Endothelial cell (in vitro differentiated cells): ENCODE data around the gene DNMBP. TPM values are rescaled to one million over a fixed set of nuclear protein-coding genes. Genes with fewer than 3 reads are reported as not detected.

Experiments used
- DNase-seq: peaks from one replicate; pipeline ENCODE4 v3.0.0; 2021; ENCODE audit warnings: low spot score
- H3K27ac Mint-ChIP-seq: one replicate; pipeline ENCODE4 v1.8.0; 2021; ENCODE audit warnings: mixed read lengths, inconsistent platforms; ENCODE audit not compliant: unreplicated experiment
- H3K27me3 Mint-ChIP-seq: one replicate; pipeline ENCODE4 v1.8.0; 2021; ENCODE audit warnings: mild to moderate bottlenecking, moderate library complexity, mixed read lengths, inconsistent platforms; ENCODE audit not compliant: unreplicated experiment
- H3K36me3 Mint-ChIP-seq: one replicate; pipeline ENCODE4 v1.8.0; 2021; ENCODE audit warnings: mild to moderate bottlenecking, low read depth, mixed read lengths, inconsistent platforms; ENCODE audit not compliant: unreplicated experiment
- H3K4me1 Mint-ChIP-seq: one replicate; pipeline ENCODE4 v1.8.0; 2021; ENCODE audit warnings: mild to moderate bottlenecking, mixed read lengths, inconsistent platforms; ENCODE audit not compliant: unreplicated experiment
- H3K4me3 Mint-ChIP-seq: one replicate; pipeline ENCODE4 v1.8.0; 2021; ENCODE audit warnings: mild to moderate bottlenecking, mixed read lengths, inconsistent platforms; ENCODE audit not compliant: unreplicated experiment
- H3K9me3 Mint-ChIP-seq: one replicate; pipeline ENCODE4 v1.8.0; 2021; ENCODE audit warnings: mixed read lengths, inconsistent platforms; ENCODE audit not compliant: unreplicated experiment
- total RNA-seq: library from RNA; stranded (reverse); fragmentation: NEBNext Ultra II Directional; extraction: Animal tissue kit (Norgen Biotek cat#: 25700); gene quantifications from one replicate; pipeline ENCODE4 v1.2.1, GENCODE V29; 2021; ENCODE audit not compliant: unreplicated experiment
- TF ChIP-seq, protein P1 (sequence below): fragments of 200-600 bp; sonication (generic); IDR thresholded peaks from one replicate; pipeline ENCODE4 v1.5.0; 2021; ENCODE audit warnings: antibody characterized with exemption; ENCODE audit not compliant: unreplicated experiment

Gene DNMBP
- total RNA-seq, 1 donor from 2014 or later: 21.8 TPM

DNA sequence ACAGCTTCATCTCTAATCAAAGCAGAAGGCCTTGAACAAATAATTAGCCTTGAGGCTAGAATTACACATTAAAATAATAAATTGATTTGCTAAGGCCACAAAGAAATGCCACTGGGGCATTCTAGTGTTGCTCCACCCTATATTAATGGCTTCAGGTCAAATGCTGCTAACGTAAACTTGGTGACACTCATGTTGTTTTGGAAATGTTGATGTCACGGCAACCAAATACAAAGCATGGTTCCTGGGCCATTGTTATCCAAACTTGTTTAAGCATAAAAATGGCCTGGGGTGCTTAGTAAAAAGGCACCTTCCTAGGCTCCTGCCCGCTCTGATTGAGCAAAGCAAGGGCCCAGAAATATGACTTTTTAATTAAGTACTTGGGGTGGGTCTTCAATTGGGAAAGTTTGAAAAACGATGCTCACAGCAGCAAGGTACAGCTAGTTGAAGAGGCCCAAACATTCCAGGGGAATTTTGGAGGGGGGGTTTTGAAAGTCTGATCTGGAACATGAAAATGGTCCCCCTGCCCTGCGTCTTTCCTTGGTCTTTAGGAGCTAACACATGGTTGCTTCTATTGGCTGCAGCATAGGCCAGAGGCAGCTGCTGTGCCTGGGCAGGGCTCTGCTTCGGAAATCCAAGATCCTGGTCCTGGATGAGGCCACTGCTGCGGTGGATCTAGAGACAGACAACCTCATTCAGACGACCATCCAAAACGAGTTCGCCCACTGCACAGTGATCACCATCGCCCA lies 159.6 kb downstream of the DNMBP start:
- H3K27me3 Mint-ChIP-seq: peaks cover 2% of the 10 kb centered on the region
- H3K9me3 Mint-ChIP-seq: no peaks in the 10 kb centered on the region
- H3K27ac Mint-ChIP-seq: peak overlapping the region; percentile 79
- no peak overlapping the region for H3K4me3 Mint-ChIP-seq
- TF ChIP-seq, protein P1, sequence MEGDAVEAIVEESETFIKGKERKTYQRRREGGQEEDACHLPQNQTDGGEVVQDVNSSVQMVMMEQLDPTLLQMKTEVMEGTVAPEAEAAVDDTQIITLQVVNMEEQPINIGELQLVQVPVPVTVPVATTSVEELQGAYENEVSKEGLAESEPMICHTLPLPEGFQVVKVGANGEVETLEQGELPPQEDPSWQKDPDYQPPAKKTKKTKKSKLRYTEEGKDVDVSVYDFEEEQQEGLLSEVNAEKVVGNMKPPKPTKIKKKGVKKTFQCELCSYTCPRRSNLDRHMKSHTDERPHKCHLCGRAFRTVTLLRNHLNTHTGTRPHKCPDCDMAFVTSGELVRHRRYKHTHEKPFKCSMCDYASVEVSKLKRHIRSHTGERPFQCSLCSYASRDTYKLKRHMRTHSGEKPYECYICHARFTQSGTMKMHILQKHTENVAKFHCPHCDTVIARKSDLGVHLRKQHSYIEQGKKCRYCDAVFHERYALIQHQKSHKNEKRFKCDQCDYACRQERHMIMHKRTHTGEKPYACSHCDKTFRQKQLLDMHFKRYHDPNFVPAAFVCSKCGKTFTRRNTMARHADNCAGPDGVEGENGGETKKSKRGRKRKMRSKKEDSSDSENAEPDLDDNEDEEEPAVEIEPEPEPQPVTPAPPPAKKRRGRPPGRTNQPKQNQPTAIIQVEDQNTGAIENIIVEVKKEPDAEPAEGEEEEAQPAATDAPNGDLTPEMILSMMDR: no peak
- H3K4me1 Mint-ChIP-seq: peaks cover 18% of the 10 kb centered on the region
- H3K36me3 Mint-ChIP-seq: no peaks in the 10 kb centered on the region
- no peak for DNase-seq

DNA sequence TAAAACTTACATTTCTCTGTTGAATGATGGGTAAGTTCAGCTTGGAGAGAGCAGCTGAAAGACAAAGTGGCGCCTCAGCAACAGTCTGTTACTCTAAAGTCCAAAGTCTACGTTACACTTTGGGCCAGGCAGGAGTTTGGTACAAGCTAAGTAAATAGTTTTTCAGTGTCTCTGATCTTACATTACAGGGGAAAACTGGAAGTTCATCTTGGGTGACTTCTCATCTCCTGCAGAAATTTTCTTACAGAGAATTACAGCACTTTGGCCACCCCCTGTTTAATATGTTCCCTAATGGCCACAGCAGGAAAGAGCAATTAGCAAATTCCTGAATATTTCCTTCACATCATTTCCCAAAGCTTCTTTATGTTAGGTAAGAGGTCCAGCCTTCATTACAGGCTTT lies 160.2 kb downstream of the DNMBP start:
- H3K27ac Mint-ChIP-seq: peak overlapping the region; percentile 79
- no peak overlapping the region for H3K4me3 Mint-ChIP-seq

DNA sequence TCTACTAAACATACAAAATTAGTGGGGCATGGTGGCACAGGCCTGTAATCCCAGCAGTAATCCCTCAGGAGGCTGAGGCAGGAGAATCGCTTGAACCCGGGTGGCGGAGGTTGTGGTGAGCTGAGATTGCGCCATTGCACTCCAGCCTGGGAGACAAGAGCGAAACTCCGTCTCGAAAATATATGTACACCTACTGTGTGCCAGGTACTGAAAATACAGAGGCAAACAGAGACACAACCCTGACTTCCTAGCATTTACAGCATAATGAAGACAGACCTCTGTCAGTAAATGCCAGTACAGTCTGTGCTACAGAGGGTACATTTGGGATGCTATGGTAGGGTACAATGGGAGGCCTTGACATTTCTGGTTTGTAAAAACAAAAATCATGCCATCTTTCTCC lies 160.7 kb downstream of the DNMBP start:
- no peak for DNase-seq

More for the DNA sequence above, 160.2 kb downstream of the DNMBP start:
- DNase-seq: no peak
- H3K9me3 Mint-ChIP-seq: no peaks in the 10 kb centered on the region
- H3K4me1 Mint-ChIP-seq: peaks cover 21% of the 10 kb centered on the region
- peaks cover 2% of the 10 kb centered on the region for H3K27me3 Mint-ChIP-seq
- H3K36me3 Mint-ChIP-seq: no peaks in the 10 kb centered on the region
- TF ChIP-seq, protein P1: no peak

DNA sequence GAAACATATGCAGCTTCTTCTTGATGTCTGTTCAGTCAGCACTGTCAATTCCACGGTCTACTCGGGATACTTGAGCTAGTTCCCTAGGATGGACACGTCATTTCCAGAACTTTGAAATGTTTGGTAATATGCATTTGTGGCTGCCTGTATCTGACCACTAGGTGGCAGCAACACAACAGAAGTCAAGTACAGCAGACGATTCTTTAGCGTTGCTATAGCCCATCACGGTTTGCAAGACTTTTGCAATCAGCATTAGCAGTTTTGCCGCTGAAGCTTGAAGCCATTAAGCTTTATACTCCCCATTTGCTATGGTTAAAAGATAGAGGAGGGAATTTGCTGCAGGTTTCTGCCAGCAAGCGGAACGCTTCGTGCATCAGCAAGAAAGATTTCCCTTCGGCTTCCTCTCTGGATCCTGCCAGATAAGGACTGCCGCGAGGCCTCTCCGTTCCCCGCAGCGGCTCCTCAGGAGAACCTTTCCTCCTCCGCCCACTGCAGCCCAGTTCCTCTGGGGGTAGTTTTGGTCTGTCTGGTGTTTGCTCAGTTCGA lies 163.8 kb downstream of the DNMBP start:
- peaks cover 37% of the 10 kb centered on the region for H3K4me1 Mint-ChIP-seq
- H3K9me3 Mint-ChIP-seq: peaks cover 3% of the 10 kb centered on the region
- peaks cover 9% of the 10 kb centered on the region for H3K36me3 Mint-ChIP-seq

More for the DNA sequence above, 160.7 kb downstream of the DNMBP start:
- Mint-ChIP-seq H3K27ac (no peak overlapping the region), H3K27me3 (peaks cover 4% of the 10 kb centered on the region), H3K36me3 (no peaks in the 10 kb centered on the region), H3K4me3 (no peak overlapping the region), H3K9me3 (no peaks in the 10 kb centered on the region), H3K4me1 (peaks cover 26% of the 10 kb centered on the region)
- TF ChIP-seq, protein P1: no peak

More for the DNA sequence above, 163.8 kb downstream of the DNMBP start:
- Mint-ChIP-seq H3K4me3 (peak overlapping the region; percentile 63), H3K27ac (peak overlapping the region; percentile 86), H3K27me3 (peaks cover 7% of the 10 kb centered on the region)
- peak; percentile 71 for DNase-seq
- TF ChIP-seq, protein P1: peak; percentile 99
